Neuronal stem cell (in vitro differentiated cells): ENCODE measurements around the gene CMPK2.

Experiments used
- DNase-seq: peaks from one replicate; pipeline ENCODE4 v3.0.0-alpha.2; 2013; ENCODE audit warnings: low spot score
- H2AFZ ChIP-seq: one replicate; pipeline ENCODE4 v1.6.1; 2013; ENCODE audit warnings: mild to moderate bottlenecking, low read length, inconsistent platforms
- H2AK5ac ChIP-seq: 2 replicates; pipeline ENCODE4 v1.6.1; 2013; ENCODE audit warnings: low read depth, mild to moderate bottlenecking, inconsistent platforms, low read length, moderate library complexity, mixed read lengths
- H2BK120ac ChIP-seq: 2 replicates; pipeline ENCODE4 v1.6.1; 2013; ENCODE audit warnings: low read depth, mild to moderate bottlenecking, inconsistent platforms, low read length, moderate library complexity, mixed read lengths
- H2BK12ac ChIP-seq: one replicate; pipeline ENCODE4 v1.6.1; 2013; ENCODE audit warnings: low read length, inconsistent platforms
- H2BK15ac ChIP-seq: 2 replicates; pipeline ENCODE4 v1.6.1; 2013; ENCODE audit warnings: mild to moderate bottlenecking, low read length, inconsistent platforms, mixed read lengths
- H2BK5ac ChIP-seq: one replicate; pipeline ENCODE4 v1.6.1; 2013; ENCODE audit warnings: inconsistent platforms, mild to moderate bottlenecking, low read length, moderate library complexity
- H3K14ac ChIP-seq: one replicate; pipeline ENCODE4 v1.6.1; 2013; ENCODE audit warnings: low read length, inconsistent platforms
- H3K18ac ChIP-seq: 2 replicates; pipeline ENCODE4 v1.6.1; 2013; ENCODE audit warnings: low read length, inconsistent platforms
- H3K23ac ChIP-seq: 2 replicates; pipeline ENCODE4 v1.6.1; 2013; ENCODE audit warnings: low read depth, mild to moderate bottlenecking, mixed read lengths, low read length, inconsistent platforms; ENCODE audit not compliant: poor library complexity
- H3K27ac ChIP-seq: replicated peaks from 3 replicates; pipeline ENCODE4 v1.5.1; 2013; ENCODE audit warnings: low read length, inconsistent platforms
- H3K27me3 ChIP-seq, 3 experiments: 2 replicates each; pipeline ENCODE4 v1.6.1; 2013; ENCODE audit warnings: low read length in 3 of 3, mild to moderate bottlenecking in 2 of 3, inconsistent platforms in 1 of 3, low read depth in 1 of 3, mixed read lengths in 1 of 3, moderate library complexity in 1 of 3; ENCODE audit not compliant: control insufficient read depth in 3 of 3, insufficient read depth in 3 of 3
- H3K36me3 ChIP-seq, 2 donors: replicated peaks in 1 of 2; 2 replicates each; pipeline ENCODE4 v1.6.1; 2013; ENCODE audit warnings: low read length in 2 of 2; ENCODE audit not compliant: control insufficient read depth in 2 of 2, insufficient read depth in 2 of 2
- H3K4ac ChIP-seq: 2 replicates; pipeline ENCODE4 v1.6.1; 2013; ENCODE audit warnings: inconsistent platforms, mild to moderate bottlenecking, low read length, moderate library complexity
- H3K4me1 ChIP-seq, 2 donors: 1 replicate in 1 of 2; 2 replicates in 1 of 2; pipeline ENCODE4 v1.6.1; 2013; ENCODE audit warnings: low read length in 2 of 2, low read depth in 1 of 2; ENCODE audit not compliant: control insufficient read depth in 2 of 2, insufficient read depth in 1 of 2
- H3K4me2 ChIP-seq: one replicate; pipeline ENCODE4 v1.6.1; 2013; ENCODE audit warnings: mild to moderate bottlenecking, low read length, inconsistent platforms; ENCODE audit not compliant: insufficient read depth, poor library complexity, severe bottlenecking
- H3K4me3 ChIP-seq, 2 donors: 2 replicates each; pipeline ENCODE4 v1.5.1; 2013; ENCODE audit warnings: low read length in 2 of 2, mild to moderate bottlenecking in 2 of 2, inconsistent platforms in 1 of 2, moderate library complexity in 1 of 2
- H3K79me1 ChIP-seq: one replicate; pipeline ENCODE4 v1.6.1; 2013; ENCODE audit warnings: low read depth, mild to moderate bottlenecking, inconsistent platforms, low read length, moderate library complexity
- H3K9ac ChIP-seq: one replicate; pipeline ENCODE4 v1.6.1; 2013; ENCODE audit warnings: mild to moderate bottlenecking, low read depth, low read length, inconsistent platforms; ENCODE audit not compliant: poor library complexity
- H3K9me3 ChIP-seq, 2 donors: replicated peaks in 1 of 2; 2 replicates each; pipeline versions ENCODE3 to v1.6.1; 2013; ENCODE audit warnings: low read length in 2 of 2, mild to moderate bottlenecking in 2 of 2, inconsistent platforms in 1 of 2, low read depth in 1 of 2, mixed read lengths in 1 of 2, moderate library complexity in 1 of 2; ENCODE audit not compliant: control insufficient read depth in 2 of 2, insufficient read depth in 1 of 2
- H4K8ac ChIP-seq: one replicate; pipeline ENCODE4 v1.6.1; 2013; ENCODE audit warnings: low read depth, mild to moderate bottlenecking, inconsistent platforms, low read length, moderate library complexity
- H4K91ac ChIP-seq: one replicate; pipeline ENCODE4 v1.6.1; 2013; ENCODE audit warnings: low read length, low read depth, mild to moderate bottlenecking, inconsistent platforms; ENCODE audit not compliant: poor library complexity
- WGBS, 2 donors: extraction: QIAGEN DNeasy Blood & Tissue Kit; methylation state at CpG; one replicate each; pipeline ENCODE4 v1.1.7; 2013; ENCODE audit warnings: missing lambda C conversion rate in 2 of 2, mixed read lengths in 1 of 2; ENCODE audit not compliant: insufficient read length in 2 of 2, insufficient replicate concordance in 1 of 2; ENCODE audit errors: extremely low coverage in 2 of 2; 5-methylcytosine and 5-hydroxymethylcytosine counted together

Gene CMPK2

GRCh38 chr2:6845312-6845711 is 20.4 kb downstream of the CMPK2 start:
- Histone ChIP-seq H4K91ac (no peak overlapping the region), H3K23ac (no peak overlapping the region), H2BK12ac (no peak overlapping the region), H3K79me1 (no peaks in the 10 kb centered on the region), H3K4me1 (no peaks in the 10 kb centered on the region), H3K4me2 (no peak overlapping the region), H3K4ac (no peak overlapping the region), H2AFZ (no peak overlapping the region), H2BK5ac (no peak overlapping the region), H3K36me3 (no peaks in the 10 kb centered on the region), H3K4me3 (no peak overlapping the region), H2BK120ac (no peak overlapping the region), H4K8ac (no peak overlapping the region), H3K27ac (no peak overlapping the region), H2BK15ac (no peak overlapping the region), H2AK5ac (no peak overlapping the region), H3K9me3 (peaks cover 20 to 51% of the 10 kb centered on the region in 2 donors), H3K14ac (no peak overlapping the region), H3K18ac (no peak overlapping the region), H3K27me3 (no peaks in the 10 kb centered on the region), H3K9ac (no peak overlapping the region)
- no CpG with 5 or more reads among the region's 3 CpGs for WGBS, 2 donors
- no peak for DNase-seq

GRCh38 chr2:6841537-6842287 is 24.0 kb downstream of the CMPK2 start:
- H2BK5ac ChIP-seq = no peak overlapping the region
- no peak overlapping the region for H3K18ac ChIP-seq
- peaks cover 15 to 34% of the 10 kb centered on the region in 2 donors for H3K9me3 ChIP-seq
- H3K27ac ChIP-seq = no peak overlapping the region
- DNase-seq = no peak
- H3K4ac ChIP-seq = no peak overlapping the region
- H2BK15ac ChIP-seq = no peak overlapping the region
- H2AK5ac ChIP-seq = no peak overlapping the region
- no peak overlapping the region for H4K91ac ChIP-seq
- no peak overlapping the region for H3K4me3 ChIP-seq
- no peak overlapping the region for H3K23ac ChIP-seq
- no peaks in the 10 kb centered on the region for H3K4me1 ChIP-seq
- no peak overlapping the region for H3K4me2 ChIP-seq
- H3K9ac ChIP-seq = no peak overlapping the region
- no peak overlapping the region for H2BK12ac ChIP-seq
- H2AFZ ChIP-seq = no peak overlapping the region
- H3K27me3 ChIP-seq = no peaks in the 10 kb centered on the region
- H3K36me3 ChIP-seq = no peaks in the 10 kb centered on the region
- no CpG with 5 or more reads among the region's 2 CpGs for WGBS, 2 donors
- H4K8ac ChIP-seq = no peak overlapping the region
- no peak overlapping the region for H3K14ac ChIP-seq
- H2BK120ac ChIP-seq = no peak overlapping the region
- H3K79me1 ChIP-seq = no peaks in the 10 kb centered on the region

- H3K4me1 ChIP-seq = no peaks in the 10 kb centered on the region
- peaks cover 7 to 10% of the 10 kb centered on the region in 2 donors for H3K9me3 ChIP-seq
- no peaks in the 10 kb centered on the region for H3K79me1 ChIP-seq
- no peak overlapping the region for H3K18ac ChIP-seq
- no peak overlapping the region for H3K4ac ChIP-seq
- H4K91ac ChIP-seq = no peak overlapping the region
- H2AK5ac ChIP-seq = no peak overlapping the region
- no peak overlapping the region for H3K27ac ChIP-seq
- no peak overlapping the region for H3K9ac ChIP-seq
- no peak overlapping the region for H2BK15ac ChIP-seq
- no peak overlapping the region for H4K8ac ChIP-seq
- no peak overlapping the region for H3K4me2 ChIP-seq
- H3K36me3 ChIP-seq = no peaks in the 10 kb centered on the region
- no peak overlapping the region for H2BK5ac ChIP-seq
- H2BK120ac ChIP-seq = no peak overlapping the region
- no peak for DNase-seq
- no peak overlapping the region for H3K23ac ChIP-seq
- no CpG with 5 or more reads among the region's 4 CpGs for WGBS, 2 donors
- no peak overlapping the region for H3K14ac ChIP-seq
- H2BK12ac ChIP-seq = no peak overlapping the region
- H2AFZ ChIP-seq = no peak overlapping the region
- no peak overlapping the region for H3K4me3 ChIP-seq
- H3K27me3 ChIP-seq = peaks cover 0 to 2% (median 0%) of the 10 kb centered on the region in 3 experiments
These were observed 26.9 kb downstream of the CMPK2 start for GRCh38 chr2:6838673-6839319.

- Histone ChIP-seq H3K4ac (no peak overlapping the region), H2BK15ac (no peak overlapping the region), H2AK5ac (no peak overlapping the region), H3K18ac (no peak overlapping the region), H2BK120ac (no peak overlapping the region), H3K9ac (no peak overlapping the region), H3K27ac (no peak overlapping the region), H3K4me2 (no peak overlapping the region), H2BK12ac (no peak overlapping the region), H3K4me1 (no peaks in the 10 kb centered on the region), H3K4me3 (no peak overlapping the region), H3K27me3 (peaks cover 0 to 2% (median 0%) of the 10 kb centered on the region in 3 experiments), H3K23ac (no peak overlapping the region), H3K14ac (no peak overlapping the region), H2AFZ (no peak overlapping the region), H3K36me3 (no peaks in the 10 kb centered on the region), H2BK5ac (no peak overlapping the region), H3K9me3 (peaks cover 4 to 15% of the 10 kb centered on the region in 2 donors), H3K79me1 (no peaks in the 10 kb centered on the region), H4K8ac (no peak overlapping the region), H4K91ac (no peak overlapping the region)
- no peak for DNase-seq
These were observed 30.2 kb downstream of the CMPK2 start for GRCh38 chr2:6835467-6835866.
